ENCODE data around the gene AGAP2. TPM values are rescaled to one million over a fixed set of nuclear protein-coding genes. Genes with fewer than 3 reads are reported as not detected.

AGAP2 gene
- 1 to 10 TPM in 3 of 4 donors, under 1 TPM in 1; 0.49 to 2.8 (median 2.0) TPM for total RNA-seq

- no peak for TF ChIP-seq CTCF (IDR thresholded peaks at IDR 0.05; ENCODE audit: low read depth)
Observed at GRCh38 chr12:57738661-57739237, at the start of gene AGAP2. TSS of gene AGAP2 (minus strand) at chr12:57738742. CDS start at chr12:57738246, 496 bp downstream.

- no peak for TF ChIP-seq CTCF (IDR thresholded peaks at IDR 0.05; ENCODE audit: low read depth)
Observed at GRCh38 chr12:57783861-57784260, 45.3 kb upstream of the AGAP2 start.

GRCh38 chr12:57783466-57783801 is 44.9 kb upstream of the AGAP2 start:
- no peak for TF ChIP-seq CTCF (IDR thresholded peaks at IDR 0.05; ENCODE audit: low read depth)

GRCh38 chr12:57782608-57783465 is 44.3 kb upstream of the AGAP2 start, which contains the start of gene TSFM:
TSS of gene TSFM (plus strand) at chr12:57782787. CDS start at chr12:57782802, 15 bp downstream.
- TF ChIP-seq CTCF (IDR thresholded peaks at IDR 0.05; ENCODE audit: low read depth), result no peak

- no peak for TF ChIP-seq CTCF (IDR thresholded peaks at IDR 0.05; ENCODE audit: low read depth)
Observed at GRCh38 chr12:57782243-57782607, 43.7 kb upstream of the AGAP2 start.

- TF ChIP-seq CTCF (IDR thresholded peaks at IDR 0.05; ENCODE audit: low read depth), result no peak
Observed at GRCh38 chr12:57781801-57782200, 43.3 kb upstream of the AGAP2 start.

- TF ChIP-seq CTCF (IDR thresholded peaks at IDR 0.05; ENCODE audit: low read depth), result no peak
Observed at GRCh38 chr12:57781244-57781643, 42.7 kb upstream of the AGAP2 start.
